ENCODE measurements around the gene NEXN. TPM values are rescaled to one million over a fixed set of nuclear protein-coding genes. Genes with fewer than 3 reads are reported as not detected.
"Not testable (repeated sequence)": the region's sequence is repeated elsewhere in the genome, so short reads cannot be mapped to it uniquely, and the experiment has no call there.

The NEXN gene
- polyA plus RNA-seq, 1 experiment: 39.9 TPM

DNA sequence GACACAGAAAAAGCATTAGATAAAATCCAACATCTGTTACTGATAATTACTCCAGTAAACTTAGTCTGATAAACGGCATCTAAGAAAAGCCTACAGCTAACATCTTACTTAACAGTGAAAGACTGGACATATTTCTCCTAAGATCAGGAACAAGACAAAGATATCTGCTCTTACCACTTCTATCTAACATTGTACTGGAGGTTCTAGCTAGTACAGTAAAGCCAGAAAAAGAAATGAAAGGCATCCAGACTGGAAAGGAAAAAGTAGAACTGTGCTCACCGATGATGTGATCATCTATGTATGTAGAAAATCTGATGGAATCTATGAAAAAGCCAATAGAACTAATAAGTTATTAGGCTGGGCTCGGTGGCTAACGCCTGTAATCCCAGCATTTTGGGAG is 21.7 kb downstream of the NEXN start:
- DNase-seq (ENCODE audit: low read depth, low spot score): no peak

DNA sequence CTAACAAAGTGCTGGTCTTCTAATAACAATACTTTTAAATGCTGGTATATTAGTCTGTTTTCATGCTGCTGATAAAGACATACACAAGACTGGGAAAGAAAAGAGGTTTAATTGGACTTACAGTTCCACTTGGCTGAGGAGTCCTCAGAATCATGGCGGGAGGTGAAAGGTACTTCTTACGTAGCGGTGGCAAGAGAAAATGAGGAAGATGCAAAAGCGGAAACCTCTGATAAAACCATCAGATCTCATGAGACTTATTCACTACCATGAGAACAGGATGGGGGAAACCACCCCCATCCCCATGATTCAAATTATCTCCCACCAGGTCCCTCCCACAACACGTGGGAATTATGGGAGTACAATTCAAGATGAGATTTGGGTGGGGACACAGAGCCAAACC is 30.5 kb downstream of the NEXN start:
- DNase-seq (ENCODE audit: low read depth, low spot score); H3K9me3 ChIP-seq (ENCODE audit: control insufficient read depth, insufficient read depth, low read length); POLR2A ChIA-PET; H3K4me3 ChIP-seq (ENCODE audit: low read depth, low read length); H3K27ac ChIP-seq (ENCODE audit: low read depth, low read length); H3K27me3 ChIP-seq (ENCODE audit: control insufficient read depth, insufficient read depth, low read length); CTCF ChIA-PET: not testable (repeated sequence)

More for the DNA sequence above, 21.7 kb downstream of the NEXN start:
- Histone ChIP-seq H3K4me3 (ENCODE audit: low read depth, low read length) (no peak overlapping the region), H3K9me3 (ENCODE audit: control insufficient read depth, insufficient read depth, low read length) (no peaks in the 10 kb centered on the region), H3K27ac (ENCODE audit: low read depth, low read length) (no peak overlapping the region), H3K27me3 (ENCODE audit: control insufficient read depth, insufficient read depth, low read length) (no peaks in the 10 kb centered on the region)
- no peak for TF ChIP-seq CTCF (IDR thresholded peaks at IDR 0.05; ENCODE audit: low read depth, low read length)
- CTCF ChIA-PET: interaction anchor here (0.6 kb wide), 1 partner anchor 195 kb away, joined by 5 read pairs; no protein-coding TSS in a partner anchor
- POLR2A ChIA-PET: interaction anchor here (0.7 to 1.0 kb wide), 2 partner anchors 12 to 215 kb away, joined by 4 to 12 read pairs; no protein-coding TSS in a partner anchor

DNA sequence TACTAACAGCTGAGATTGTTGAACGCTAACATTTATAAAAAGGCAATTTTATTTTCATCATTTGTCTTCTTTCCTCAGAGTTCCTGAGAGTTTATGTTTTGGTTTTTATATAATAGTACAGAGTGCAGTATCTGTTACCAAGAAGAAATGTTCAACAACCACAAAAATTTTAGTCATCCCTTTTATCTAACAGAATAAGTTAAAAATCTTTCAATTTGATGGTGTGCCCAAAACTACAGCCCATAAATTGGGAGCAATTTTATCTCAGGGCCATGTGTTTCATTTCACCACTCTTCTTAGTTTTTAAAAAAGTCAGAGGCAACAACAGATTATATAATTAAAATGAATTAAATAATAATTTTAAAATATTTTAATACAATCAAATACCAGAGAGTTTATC is 37.1 kb downstream of the NEXN start:
- peak; percentile 8 for DNase-seq (ENCODE audit: low read depth, low spot score)

DNA sequence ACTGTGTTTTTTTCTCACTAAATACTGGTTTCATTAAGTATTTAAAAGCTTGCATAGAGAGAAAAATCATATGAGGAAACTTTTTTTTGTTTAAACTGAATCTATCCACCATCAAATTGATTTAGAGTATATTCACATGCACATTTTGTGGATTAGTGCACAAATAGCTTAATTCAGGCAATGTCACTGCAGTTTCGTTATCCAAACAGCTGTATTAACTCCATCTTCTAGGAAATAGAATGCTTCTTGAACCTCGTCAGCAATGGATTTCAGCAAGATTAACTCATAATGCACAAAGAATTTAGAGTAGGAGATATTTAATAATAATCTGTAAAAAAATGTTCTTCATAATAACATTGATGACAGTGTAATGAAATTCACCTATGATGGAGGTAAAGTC is 37.5 kb downstream of the NEXN start:
- ChIA-PET CTCF (no interaction called here), POLR2A (no interaction called here)
- no peaks in the 10 kb centered on the region for H3K27me3 ChIP-seq (ENCODE audit: control insufficient read depth, insufficient read depth, low read length)
- no peak for TF ChIP-seq CTCF (IDR thresholded peaks at IDR 0.05; ENCODE audit: low read depth, low read length)
- no peak overlapping the region for H3K4me3 ChIP-seq (ENCODE audit: low read depth, low read length)
- no peak overlapping the region for H3K27ac ChIP-seq (ENCODE audit: low read depth, low read length)
- DNase-seq (ENCODE audit: low read depth, low spot score): no peak
- no peaks in the 10 kb centered on the region for H3K9me3 ChIP-seq (ENCODE audit: control insufficient read depth, insufficient read depth, low read length)

More for the DNA sequence above, 37.1 kb downstream of the NEXN start:
- Histone ChIP-seq H3K27me3 (ENCODE audit: control insufficient read depth, insufficient read depth, low read length) (no peaks in the 10 kb centered on the region), H3K27ac (ENCODE audit: low read depth, low read length) (no peak overlapping the region), H3K9me3 (ENCODE audit: control insufficient read depth, insufficient read depth, low read length) (no peaks in the 10 kb centered on the region), H3K4me3 (ENCODE audit: low read depth, low read length) (no peak overlapping the region)
- CTCF ChIA-PET: interaction anchor here (1.3 kb wide), 1 partner anchor 44 kb away, joined by 3 read pairs; no protein-coding TSS in a partner anchor
- TF ChIP-seq CTCF (IDR thresholded peaks at IDR 0.05; ENCODE audit: low read depth, low read length): no peak
- POLR2A ChIA-PET: no interaction called here

DNA sequence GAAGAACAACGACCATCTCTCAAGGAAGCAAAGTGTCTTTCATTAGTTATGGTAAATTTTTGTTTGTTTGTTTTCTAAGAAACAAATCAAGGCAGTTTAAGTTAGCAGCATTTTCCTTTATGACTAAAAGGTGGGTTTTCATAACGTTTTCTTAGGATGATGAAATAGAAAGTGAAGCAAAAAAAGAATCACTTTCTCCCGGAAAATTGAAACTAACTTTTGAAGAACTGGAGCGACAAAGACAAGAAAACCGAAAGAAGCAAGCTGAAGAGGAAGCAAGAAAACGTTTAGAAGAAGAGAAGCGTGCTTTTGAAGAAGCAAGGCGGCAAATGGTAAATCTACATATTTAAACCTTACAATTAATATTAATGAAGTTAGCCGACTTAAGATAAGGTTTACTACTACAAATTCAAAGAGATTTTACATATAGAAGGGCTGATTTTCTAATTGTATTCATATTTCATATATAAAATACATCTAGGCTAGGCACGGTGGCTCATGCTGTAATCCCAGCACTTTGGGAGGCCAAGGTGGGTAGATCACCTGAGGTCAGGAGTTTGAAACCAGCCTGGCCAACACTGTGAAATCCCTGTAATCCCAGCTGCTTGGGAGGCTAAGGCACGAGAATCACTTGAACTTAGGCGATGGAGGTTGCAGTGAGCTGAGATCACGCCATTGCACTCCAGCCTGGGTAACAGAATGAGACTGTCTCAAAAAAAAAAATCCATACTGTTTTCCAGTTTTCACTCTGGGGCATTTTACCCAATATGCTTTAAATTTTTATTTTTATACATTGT is 38.3 kb downstream of the NEXN start:
- Histone ChIP-seq H3K9me3 (ENCODE audit: control insufficient read depth, insufficient read depth, low read length) (no peaks in the 10 kb centered on the region), H3K27me3 (ENCODE audit: control insufficient read depth, insufficient read depth, low read length) (no peaks in the 10 kb centered on the region), H3K4me3 (ENCODE audit: low read depth, low read length) (no peak overlapping the region), H3K27ac (ENCODE audit: low read depth, low read length) (no peak overlapping the region)
- CTCF ChIA-PET: no interaction called here
- no peak for DNase-seq (ENCODE audit: low read depth, low spot score)
- POLR2A ChIA-PET: no interaction called here
- TF ChIP-seq CTCF (IDR thresholded peaks at IDR 0.05; ENCODE audit: low read depth, low read length): no peak

Data from AG04450 (cell line).